Hematopoietic multipotent progenitor cell treated with erythropoietin and hydrocortisone succinate and interleukin-3 and kit ligand, for 17 days (in vitro differentiated cells): ENCODE data around the gene NAP1L1.

Experiments
- DNase-seq: peaks from one replicate; pipeline ENCODE4 v3.0.0-alpha.2; 2015; ENCODE audit warnings: low spot score

The NAP1L1 gene

GRCh38 chr12:76083904-76084862 lies at the start of gene NAP1L1:
TSS of gene NAP1L1 (minus strand) at chr12:76084685. CDS start at chr12:76074219, 10,466 bp downstream.
- peak; percentile 80 for DNase-seq

GRCh38 chr12:76127588-76127987 lies 43.1 kb upstream of the NAP1L1 start:
- DNase-seq, result no peak

GRCh38 chr12:76124456-76124855 lies 40.0 kb upstream of the NAP1L1 start:
- no peak for DNase-seq

- no peak for DNase-seq
Measured at GRCh38 chr12:76123259-76124212, 39.1 kb upstream of the NAP1L1 start.

GRCh38 chr12:76119887-76120286 lies 35.4 kb upstream of the NAP1L1 start:
- DNase-seq, result no peak

- DNase-seq, result no peak
Measured at GRCh38 chr12:76117751-76118150, 33.3 kb upstream of the NAP1L1 start.

GRCh38 chr12:76117067-76117691 lies 32.7 kb upstream of the NAP1L1 start:
- no peak for DNase-seq

- no peak for DNase-seq
Measured at GRCh38 chr12:76113800-76114757, 29.6 kb upstream of the NAP1L1 start.

GRCh38 chr12:76111209-76111749 lies 26.8 kb upstream of the NAP1L1 start:
- DNase-seq, result no peak

- no peak for DNase-seq
Measured at GRCh38 chr12:76109879-76110278, 25.4 kb upstream of the NAP1L1 start.

GRCh38 chr12:76108356-76108755 lies 23.9 kb upstream of the NAP1L1 start:
- DNase-seq, result no peak

GRCh38 chr12:76106631-76107030 lies 22.1 kb upstream of the NAP1L1 start:
- no peak for DNase-seq

GRCh38 chr12:76103958-76104357 lies 19.5 kb upstream of the NAP1L1 start:
- no peak for DNase-seq

GRCh38 chr12:76101739-76102385 lies 17.4 kb upstream of the NAP1L1 start:
- no peak for DNase-seq

- no peak for DNase-seq
Measured at GRCh38 chr12:76096079-76096646, 11.7 kb upstream of the NAP1L1 start.

- no peak for DNase-seq
Measured at GRCh38 chr12:76094754-76095153, 10.3 kb upstream of the NAP1L1 start.

GRCh38 chr12:76091246-76091754 lies 6.8 kb upstream of the NAP1L1 start:
- no peak for DNase-seq

- DNase-seq, result peak; percentile 27
Measured at GRCh38 chr12:76085520-76085868, 1.0 kb upstream of the NAP1L1 start.

- no peak for DNase-seq
Measured at GRCh38 chr12:76084863-76085519, 506 bp upstream of the NAP1L1 start.
